Spleen (tissue), 7 donors: ENCODE results near the gene PRMT2.
"Not testable (repeated sequence)": the region's sequence is repeated elsewhere in the genome, so short reads cannot be mapped to it uniquely, and the experiment has no call there.

Experiments used
- CTCF ChIP-seq, 11 experiments: fragments of 200-600 bp in 7 of 11; fragments of 450-650 bp in 4 of 11; sonication (generic) in 4 of 11; IDR thresholded peaks in 8 of 11; conservative IDR thresholded peaks in 3 of 11; 1 replicate in 7 of 11; 2 replicates in 4 of 11; pipeline versions ENCODE4 v1.4.0 to v1.8.0; 2016 to 2021; ENCODE audit warnings: antibody characterized with exemption in 11 of 11, inconsistent platforms in 4 of 11, mild to moderate bottlenecking in 1 of 11
- POLR2A ChIP-seq, 3 donors: fragments of 450-650 bp; IDR thresholded peaks; one replicate each; pipeline ENCODE4 v1.5.1; 2017; ENCODE audit warnings: antibody characterized with exemption in 3 of 3, mild to moderate bottlenecking in 1 of 3
- POLR2AphosphoS5 ChIP-seq, 3 donors: sonication (generic); formaldehyde crosslinking; IDR thresholded peaks; one replicate each; pipeline ENCODE4 v1.5.1; 2017; ENCODE audit warnings: antibody characterized with exemption in 3 of 3
- donor health status: DM: no; HTN: no; CAD: no; lungs with moderate emphysema.
- donor health status: DM: no; HTN: no; CAD: no.
- donor health status: DM: no; HTN: no; CAD: no.

GRCh38 chr21:46630915-46631314 lies 4.6 kb upstream of the PRMT2 start:
- TF ChIP-seq CTCF (IDR thresholded peaks at IDR 0.05 in 8 of 11, conservative IDR thresholded peaks at IDR 0.05 in 3 of 11); POLR2A (IDR thresholded peaks at IDR 0.05); POLR2AphosphoS5 (IDR thresholded peaks at IDR 0.05): not testable (repeated sequence)
